Measurements from ENCODE around the gene HOXC5.

DNA sequence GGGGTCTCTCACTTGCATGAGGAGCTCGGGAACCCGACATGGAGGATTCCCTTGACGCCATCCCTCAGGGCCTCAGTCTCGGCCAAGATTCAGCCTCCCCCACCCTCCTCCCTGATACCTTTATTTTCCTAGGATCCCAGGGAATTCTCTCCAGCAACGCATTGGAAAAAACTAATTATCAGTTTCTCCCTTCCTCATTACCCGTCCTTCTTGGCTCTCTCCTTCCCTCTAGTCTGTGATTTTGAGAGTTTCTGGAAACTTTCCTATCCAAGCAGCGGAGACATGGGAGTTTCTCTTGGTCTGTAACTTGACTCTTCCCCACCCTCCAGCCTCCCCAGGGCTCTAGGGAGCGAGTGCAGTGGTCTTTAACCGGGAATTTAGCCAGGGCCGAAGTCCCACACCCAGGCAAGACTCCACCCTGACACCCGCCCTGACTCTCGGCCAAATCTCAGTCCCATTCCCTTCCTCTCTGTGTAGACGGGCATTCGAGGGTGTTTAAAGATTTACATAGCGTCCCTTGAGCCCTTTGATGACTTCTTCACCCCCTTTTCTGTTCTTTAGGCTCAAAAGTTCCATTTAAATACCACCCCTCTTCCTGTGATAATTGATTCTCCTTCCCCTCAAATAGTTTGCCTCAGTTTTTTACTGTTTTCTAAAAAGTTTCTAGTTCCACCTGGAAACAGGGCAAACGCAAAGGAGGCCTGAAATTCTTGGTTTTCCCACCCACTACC lies 6.7 kb downstream of the HOXC5 start:
- no peak for TF ChIP-seq CTCF (IDR thresholded peaks at IDR 0.05)
- no peak for TF ChIP-seq POLR2A (IDR thresholded peaks at IDR 0.05; ENCODE audit: low read length)
- TF ChIP-seq MAFK (IDR thresholded peaks at IDR 0.05; ENCODE audit: partially characterized antibody) = no peak
- no peak for TF ChIP-seq BHLHE40 (IDR thresholded peaks at IDR 0.05; ENCODE audit: low read depth, low read length)
- TF ChIP-seq SMC3 (IDR thresholded peaks at IDR 0.05) = no peak
- no peak for TF ChIP-seq EHMT2 (IDR thresholded peaks at IDR 0.05; ENCODE audit: low read depth)
- TF ChIP-seq MYC (IDR thresholded peaks at IDR 0.05; ENCODE audit: borderline replicate concordance, low read length) = no peak
